HEK293 (cell line): Measurements from ENCODE around the gene RNF40.

Source experiments
- CTCF ChIA-PET: fragments of 350-600 bp; formaldehyde crosslinking; extraction: SDS; loops from one replicate; lab custom pipeline; 2021; ENCODE audit warnings: antibody characterized with exemption; lab: Yijun Ruan, JAX
- POLR2A ChIA-PET: fragments of 300-600 bp; formaldehyde crosslinking; extraction: SDS; loops from one replicate; lab custom pipeline; 2020; ENCODE audit warnings: antibody characterized with exemption, inconsistent platforms; lab: Yijun Ruan, JAX
- H3K27ac ChIP-seq: fragments of 200-500 bp; sonication (Bioruptor generic); 2 replicates; pipeline ENCODE4 v1.5.1; 2014; ENCODE audit warnings: low read depth, low read length, control low read depth, inconsistent platforms; ENCODE audit errors: extremely low read depth
- H3K36me3 ChIP-seq, 2 experiments: fragments of 200-500 bp in 1 of 2; sonication (Bioruptor generic) in 1 of 2; 1 replicate in 1 of 2; 2 replicates in 1 of 2; pipeline ENCODE4 v1.5.1; 2014 to 2017; ENCODE audit warnings: inconsistent platforms in 2 of 2, low read length in 2 of 2; ENCODE audit not compliant: control insufficient read depth in 2 of 2, insufficient read depth in 1 of 2
- H3K4me1 ChIP-seq: fragments of 200-500 bp; sonication (Bioruptor generic); 2 replicates; pipeline ENCODE4 v1.5.1; 2014; ENCODE audit warnings: mild to moderate bottlenecking, low read length, inconsistent platforms; ENCODE audit not compliant: control insufficient read depth, insufficient read depth
- H3K4me3 ChIP-seq: 2 replicates; pipeline ENCODE4 v1.5.1; 2011; ENCODE audit warnings: low read depth, mild to moderate bottlenecking, control low read depth, low read length, moderate library complexity
- H3K9me3 ChIP-seq: fragments of 200-500 bp; sonication (Bioruptor generic); 2 replicates; pipeline ENCODE4 v1.5.1; 2014; ENCODE audit warnings: low read depth, low read length, inconsistent platforms; ENCODE audit not compliant: control insufficient read depth, insufficient read depth
- CTCF ChIP-seq: fragments of 450-650 bp; formaldehyde crosslinking; IDR thresholded peaks from 2 replicates; pipeline ENCODE4 v1.5.1; 2016; ENCODE audit warnings: missing biosample characterization, missing genetic modification characterization
- HOXA7 ChIP-seq: sonication (generic); formaldehyde crosslinking; IDR thresholded peaks from 2 replicates; pipeline ENCODE4 v1.8.1; 2022; ENCODE audit warnings: missing genetic modification reagents, borderline replicate concordance
- KLF16 ChIP-seq: fragments of 450-650 bp; formaldehyde crosslinking; IDR thresholded peaks from 2 replicates; pipeline ENCODE4 v1.5.1; 2017; ENCODE audit warnings: missing biosample characterization, missing genetic modification characterization
- MYNN ChIP-seq: fragments of 450-650 bp; formaldehyde crosslinking; IDR thresholded peaks from 2 replicates; pipeline ENCODE4 v1.5.1; 2016; ENCODE audit warnings: missing biosample characterization, missing genetic modification characterization, borderline replicate concordance
- SETDB1 ChIP-seq: IDR thresholded peaks from one replicate; pipeline ENCODE4 v1.6.1; 2017; ENCODE audit warnings: mild to moderate bottlenecking, low read length, moderate library complexity, mixed read lengths; ENCODE audit not compliant: insufficient read length
- YY2 ChIP-seq: fragments of 450-650 bp; formaldehyde crosslinking; IDR thresholded peaks from 2 replicates; pipeline ENCODE4 v1.5.1; 2016; ENCODE audit warnings: missing biosample characterization, missing genetic modification characterization
- ZFHX2 ChIP-seq: fragments of 450-650 bp; formaldehyde crosslinking; conservative IDR thresholded peaks from 2 replicates; pipeline ENCODE4 v1.5.1; 2016; ENCODE audit warnings: missing biosample characterization, missing genetic modification characterization
- ZFP37 ChIP-seq: fragments of 450-650 bp; formaldehyde crosslinking; IDR thresholded peaks from 2 replicates; pipeline ENCODE4 v1.5.1; 2016; ENCODE audit warnings: missing biosample characterization, missing genetic modification characterization
- ZIC2 ChIP-seq: fragments of 450-650 bp; formaldehyde crosslinking; IDR thresholded peaks from 2 replicates; pipeline ENCODE4 v1.5.1; 2016; ENCODE audit warnings: missing biosample characterization, missing genetic modification characterization
- ZNF2 ChIP-seq: fragments of 450-650 bp; formaldehyde crosslinking; IDR thresholded peaks from 2 replicates; pipeline ENCODE4 v1.5.1; 2016; ENCODE audit warnings: missing biosample characterization, missing genetic modification characterization
- ZNF335 ChIP-seq: fragments of 450-650 bp; formaldehyde crosslinking; conservative IDR thresholded peaks from 2 replicates; pipeline ENCODE4 v1.5.1; 2016; ENCODE audit warnings: missing biosample characterization, missing genetic modification characterization
- ZNF341 ChIP-seq: fragments of 450-650 bp; formaldehyde crosslinking; IDR thresholded peaks from 2 replicates; pipeline ENCODE4; 2016; ENCODE audit warnings: low read depth, missing biosample characterization, missing genetic modification characterization
- ZNF366 ChIP-seq: fragments of 450-650 bp; formaldehyde crosslinking; conservative IDR thresholded peaks from 2 replicates; pipeline ENCODE4 v1.5.1; 2016; ENCODE audit warnings: missing biosample characterization, missing genetic modification characterization
- ZNF558 ChIP-seq: fragments of 450-650 bp; formaldehyde crosslinking; IDR thresholded peaks from 2 replicates; pipeline ENCODE4 v1.5.1; 2016; ENCODE audit warnings: missing biosample characterization, missing genetic modification characterization
- ZNF561 ChIP-seq: fragments of 450-650 bp; IDR thresholded peaks from 2 replicates; pipeline ENCODE4 v1.5.1; 2018; ENCODE audit warnings: missing biosample characterization, missing genetic modification characterization, borderline replicate concordance
- ZNF600 ChIP-seq: fragments of 450-650 bp; formaldehyde crosslinking; IDR thresholded peaks from 2 replicates; pipeline ENCODE4 v1.5.1; 2016; ENCODE audit warnings: missing biosample characterization, missing genetic modification characterization
- ZNF626 ChIP-seq: fragments of 450-650 bp; sonication (Bioruptor Pico); formaldehyde crosslinking; IDR thresholded peaks from 2 replicates; pipeline ENCODE4 v1.5.1; 2018; ENCODE audit warnings: missing biosample characterization, missing genetic modification characterization, inconsistent platforms
- ZNF629 ChIP-seq: fragments of 450-650 bp; formaldehyde crosslinking; IDR thresholded peaks from 2 replicates; pipeline ENCODE4 v1.5.1; 2017; ENCODE audit warnings: missing biosample characterization, missing genetic modification characterization
- ZNF658 ChIP-seq: fragments of 450-650 bp; formaldehyde crosslinking; IDR thresholded peaks from 2 replicates; pipeline ENCODE4; 2016; ENCODE audit warnings: missing biosample characterization, missing genetic modification characterization
- ZNF660 ChIP-seq: fragments of 450-650 bp; IDR thresholded peaks from 2 replicates; pipeline ENCODE4 v1.5.1; 2018; ENCODE audit warnings: missing biosample characterization, mild to moderate bottlenecking, missing genetic modification characterization
- ZNF664 ChIP-seq: fragments of 450-650 bp; formaldehyde crosslinking; IDR thresholded peaks from 2 replicates; pipeline ENCODE4 v1.5.1; 2016; ENCODE audit warnings: missing biosample characterization, missing genetic modification characterization
- ZNF747 ChIP-seq: fragments of 450-650 bp; formaldehyde crosslinking; IDR thresholded peaks from 2 replicates; pipeline ENCODE4 v1.5.1; 2016; ENCODE audit warnings: missing biosample characterization, missing genetic modification characterization
- ZNF76 ChIP-seq: fragments of 450-650 bp; formaldehyde crosslinking; IDR thresholded peaks from 2 replicates; pipeline ENCODE4; 2016; ENCODE audit warnings: low read depth, missing biosample characterization, missing genetic modification characterization, borderline replicate concordance
- ZNF768 ChIP-seq: fragments of 450-650 bp; formaldehyde crosslinking; IDR thresholded peaks from 2 replicates; pipeline ENCODE4 v1.5.1; 2018; ENCODE audit warnings: missing biosample characterization, mild to moderate bottlenecking, missing genetic modification characterization
- ZNF791 ChIP-seq: fragments of 450-650 bp; formaldehyde crosslinking; IDR thresholded peaks from 2 replicates; pipeline ENCODE4 v1.5.1; 2016; ENCODE audit warnings: missing biosample characterization, missing genetic modification characterization
- ZNF843 ChIP-seq: fragments of 450-650 bp; formaldehyde crosslinking; IDR thresholded peaks from 2 replicates; pipeline ENCODE4 v1.5.1; 2016; ENCODE audit warnings: missing biosample characterization, missing genetic modification characterization
- ZXDB ChIP-seq: fragments of 450-650 bp; formaldehyde crosslinking; IDR thresholded peaks from 2 replicates; pipeline ENCODE4 v1.5.1; 2016; ENCODE audit warnings: missing biosample characterization, missing genetic modification characterization
- TF ChIP-seq, protein P1 (sequence below): fragments of 450-650 bp; formaldehyde crosslinking; IDR thresholded peaks from 2 replicates; pipeline ENCODE4 v1.5.1; 2017; ENCODE audit warnings: missing biosample characterization, missing genetic modification characterization
- TF ChIP-seq, protein P2 (sequence below): fragments of 450-650 bp; formaldehyde crosslinking; IDR thresholded peaks from 2 replicates; pipeline ENCODE4 v1.5.1; 2016; ENCODE audit warnings: missing biosample characterization, missing genetic modification characterization
- TF ChIP-seq, protein P3 (sequence below): sonication (generic); formaldehyde crosslinking; IDR thresholded peaks from 2 replicates; pipeline ENCODE4 v1.8.1; 2022; ENCODE audit warnings: mild to moderate bottlenecking, moderate library complexity, missing genetic modification reagents
- TF ChIP-seq, protein P4 (sequence below): fragments of 450-650 bp; formaldehyde crosslinking; IDR thresholded peaks from 2 replicates; pipeline ENCODE4 v1.5.1; 2016; ENCODE audit warnings: missing biosample characterization, missing genetic modification characterization

Gene RNF40

DNA sequence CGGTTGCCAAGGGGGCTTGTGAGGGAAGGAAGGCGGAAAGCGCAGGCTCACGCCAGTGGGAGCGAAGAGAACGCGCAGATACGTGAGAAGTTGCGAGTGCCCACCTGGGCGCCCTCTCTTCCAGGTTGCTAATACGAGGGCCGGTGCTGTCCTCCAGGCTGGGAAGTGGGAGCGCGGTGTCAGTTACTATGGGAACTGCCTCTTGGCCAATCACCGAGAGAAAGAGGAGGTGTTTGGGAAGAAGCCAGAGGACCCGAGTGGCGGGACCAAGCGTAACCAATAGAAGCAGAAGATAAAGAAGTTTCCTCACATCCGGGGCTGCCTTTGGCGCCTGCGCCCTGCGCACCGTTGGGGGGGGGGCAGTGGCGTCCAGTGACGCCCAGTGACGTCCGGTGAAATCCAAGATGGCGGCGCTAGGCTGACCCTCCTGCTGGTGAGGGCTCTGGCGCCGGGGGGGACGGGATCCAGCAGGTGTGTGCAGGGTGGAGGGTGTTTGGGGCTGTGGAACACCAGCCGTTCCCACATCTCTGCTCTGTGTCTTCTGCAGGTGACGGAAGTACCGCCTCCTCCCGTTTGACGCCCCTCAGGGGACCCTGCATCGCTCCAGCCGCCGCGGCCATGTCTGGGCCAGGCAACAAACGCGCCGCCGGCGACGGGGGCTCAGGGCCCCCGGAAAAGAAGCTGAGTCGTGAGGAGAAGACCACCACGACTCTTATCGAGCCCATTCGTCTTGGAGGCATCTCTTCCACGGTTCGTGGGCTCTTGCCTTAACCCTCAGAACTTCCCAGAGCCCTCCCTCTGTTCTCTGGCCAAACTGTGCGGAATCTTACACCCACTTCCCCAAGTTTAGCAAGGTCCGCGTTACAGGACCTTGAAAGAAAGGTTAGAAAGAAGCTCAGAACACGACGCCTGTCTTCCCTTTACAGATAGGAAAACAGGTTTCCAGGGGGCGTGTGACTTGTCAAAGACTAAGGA is at the start of gene RNF40, which contains the start of gene CFAP119:
TSS of gene RNF40 (plus strand) at position 395 of the 975 bp plus-strand sequence. CDS start at position 619, 224 bp downstream.
TSS of gene CFAP119 (minus strand) at position 135 of the 975 bp plus-strand sequence. CDS start 314 bp downstream, outside the sequence.
- H3K4me3 ChIP-seq, result peak within 1 kb of the TSS; percentile 95
- CTCF ChIA-PET, result interaction anchor here (0.9 kb wide), 1 partner anchor 138 kb away, joined by 3 read pairs; no protein-coding TSS in a partner anchor
- TF ChIP-seq ZNF558 (tag by site-specific recombination), result no peak
- TF ChIP-seq ZNF747, result no peak
- TF ChIP-seq ZIC2 (tag by site-specific recombination), result peak; percentile 51
- peak; percentile 93 for TF ChIP-seq YY2 (tag by site-specific recombination)
- TF ChIP-seq, protein P1, sequence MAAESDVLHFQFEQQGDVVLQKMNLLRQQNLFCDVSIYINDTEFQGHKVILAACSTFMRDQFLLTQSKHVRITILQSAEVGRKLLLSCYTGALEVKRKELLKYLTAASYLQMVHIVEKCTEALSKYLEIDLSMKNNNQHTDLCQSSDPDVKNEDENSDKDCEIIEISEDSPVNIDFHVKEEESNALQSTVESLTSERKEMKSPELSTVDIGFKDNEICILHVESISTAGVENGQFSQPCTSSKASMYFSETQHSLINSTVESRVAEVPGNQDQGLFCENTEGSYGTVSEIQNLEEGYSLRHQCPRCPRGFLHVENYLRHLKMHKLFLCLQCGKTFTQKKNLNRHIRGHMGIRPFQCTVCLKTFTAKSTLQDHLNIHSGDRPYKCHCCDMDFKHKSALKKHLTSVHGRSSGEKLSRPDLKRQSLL (tag by site-specific recombination), result peak; percentile 33; the same call in 1 of the 2 replicates
- TF ChIP-seq ZFP37 (tag by site-specific recombination), result 0 out of 2 replicates have a peak, but pooled peaks have one; percentile 21
- TF ChIP-seq ZNF658 (tag by site-specific recombination), result no peak
- no peak for TF ChIP-seq ZNF660 (tag by site-specific recombination)
- TF ChIP-seq, protein P2, sequence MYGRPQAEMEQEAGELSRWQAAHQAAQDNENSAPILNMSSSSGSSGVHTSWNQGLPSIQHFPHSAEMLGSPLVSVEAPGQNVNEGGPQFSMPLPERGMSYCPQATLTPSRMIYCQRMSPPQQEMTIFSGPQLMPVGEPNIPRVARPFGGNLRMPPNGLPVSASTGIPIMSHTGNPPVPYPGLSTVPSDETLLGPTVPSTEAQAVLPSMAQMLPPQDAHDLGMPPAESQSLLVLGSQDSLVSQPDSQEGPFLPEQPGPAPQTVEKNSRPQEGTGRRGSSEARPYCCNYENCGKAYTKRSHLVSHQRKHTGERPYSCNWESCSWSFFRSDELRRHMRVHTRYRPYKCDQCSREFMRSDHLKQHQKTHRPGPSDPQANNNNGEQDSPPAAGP (tag by site-specific recombination), result peak; percentile 61
- peak; percentile 33; the same call in 1 of the 2 replicates for TF ChIP-seq ZNF76 (tag by site-specific recombination)
- 0 out of 2 replicates have a peak, but pooled peaks have one; percentile 23 for TF ChIP-seq ZNF366 (tag by site-specific recombination)
- no peak for TF ChIP-seq ZNF626
- peak; percentile 85; the same call in 1 of the 2 replicates for TF ChIP-seq ZNF600
- peak; percentile 47; the same call in 1 of the 2 replicates for TF ChIP-seq CTCF
- TF ChIP-seq ZNF561 (tag by site-specific recombination), result peak; percentile 46; the same call in 1 of the 2 replicates
- peak; percentile 96 for TF ChIP-seq ZNF335
- TF ChIP-seq KLF16 (tag by site-specific recombination), result peak; percentile 15; the same call in 1 of the 2 replicates
- peak; percentile 80 for TF ChIP-seq ZXDB (tag by site-specific recombination)
- TF ChIP-seq ZNF2 (tag by site-specific recombination), result peak; percentile 11; the same call in 1 of the 2 replicates
- TF ChIP-seq MYNN (tag by site-specific recombination), result no peak
- TF ChIP-seq ZNF791 (tag by site-specific recombination), result no peak
- TF ChIP-seq, protein P3, sequence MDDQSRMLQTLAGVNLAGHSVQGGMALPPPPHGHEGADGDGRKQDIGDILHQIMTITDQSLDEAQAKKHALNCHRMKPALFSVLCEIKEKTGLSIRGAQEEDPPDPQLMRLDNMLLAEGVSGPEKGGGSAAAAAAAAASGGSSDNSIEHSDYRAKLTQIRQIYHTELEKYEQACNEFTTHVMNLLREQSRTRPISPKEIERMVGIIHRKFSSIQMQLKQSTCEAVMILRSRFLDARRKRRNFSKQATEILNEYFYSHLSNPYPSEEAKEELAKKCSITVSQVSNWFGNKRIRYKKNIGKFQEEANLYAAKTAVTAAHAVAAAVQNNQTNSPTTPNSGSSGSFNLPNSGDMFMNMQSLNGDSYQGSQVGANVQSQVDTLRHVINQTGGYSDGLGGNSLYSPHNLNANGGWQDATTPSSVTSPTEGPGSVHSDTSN (CRISPR knock-in tag), result peak; percentile 20
- no peak for TF ChIP-seq HOXA7
- peak; percentile 53; the same call in 1 of the 2 replicates for TF ChIP-seq ZFHX2 (tag by site-specific recombination)
- no peak for TF ChIP-seq ZNF768
- TF ChIP-seq, protein P4, sequence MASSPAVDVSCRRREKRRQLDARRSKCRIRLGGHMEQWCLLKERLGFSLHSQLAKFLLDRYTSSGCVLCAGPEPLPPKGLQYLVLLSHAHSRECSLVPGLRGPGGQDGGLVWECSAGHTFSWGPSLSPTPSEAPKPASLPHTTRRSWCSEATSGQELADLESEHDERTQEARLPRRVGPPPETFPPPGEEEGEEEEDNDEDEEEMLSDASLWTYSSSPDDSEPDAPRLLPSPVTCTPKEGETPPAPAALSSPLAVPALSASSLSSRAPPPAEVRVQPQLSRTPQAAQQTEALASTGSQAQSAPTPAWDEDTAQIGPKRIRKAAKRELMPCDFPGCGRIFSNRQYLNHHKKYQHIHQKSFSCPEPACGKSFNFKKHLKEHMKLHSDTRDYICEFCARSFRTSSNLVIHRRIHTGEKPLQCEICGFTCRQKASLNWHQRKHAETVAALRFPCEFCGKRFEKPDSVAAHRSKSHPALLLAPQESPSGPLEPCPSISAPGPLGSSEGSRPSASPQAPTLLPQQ (tag by site-specific recombination), result peak; percentile 58
- TF ChIP-seq ZNF843, result no peak; the same call in 1 of the 2 replicates
- TF ChIP-seq ZNF629 (tag by site-specific recombination), result peak; percentile 95
- no peak for TF ChIP-seq ZNF664 (tag by site-specific recombination)
- TF ChIP-seq ZNF341 (tag by site-specific recombination), result peak; percentile 73; the same call in 1 of the 2 replicates
- TF ChIP-seq SETDB1, result no peak

More for the DNA sequence above, at the start of gene RNF40, which contains the start of gene CFAP119:
- peaks cover 7 to 77% of the 10 kb centered on the region in 2 experiments; a peak in 2 of 3 replicates for H3K36me3 ChIP-seq
- peaks cover 4% of the 10 kb centered on the region; the same call in 1 of the 2 replicates for H3K4me1 ChIP-seq
- peak within 1 kb of the TSS; percentile 83 for H3K27ac ChIP-seq
- POLR2A ChIA-PET, result interaction anchor here (1.0 to 4.8 kb wide), 3 partner anchors 13 to 14 kb away, joined by 9 to 23 read pairs (median 21); partner anchors contain the start of gene PHKG2
- no peaks in the 10 kb centered on the region for H3K9me3 ChIP-seq
